BE2C (cell line): Measurements from ENCODE around the gene GNPDA1.
"Not testable (repeated sequence)": the region's sequence is repeated elsewhere in the genome, so short reads cannot be mapped to it uniquely, and the experiment has no call there.

Experiments
- DNase-seq: peaks from one replicate; pipeline ENCODE4 v3.0.0-alpha.2; 2020
- H3K27me3 ChIP-seq: fragments of 250-450 bp; sonication (Bioruptor Pico); 2 replicates; pipeline ENCODE4 v1.5.1; 2020; ENCODE audit warnings: mild to moderate bottlenecking
- H3K36me3 ChIP-seq: fragments of 250-450 bp; sonication (Bioruptor Pico); 2 replicates; pipeline ENCODE4 v1.5.1; 2020; ENCODE audit warnings: mild to moderate bottlenecking
- H3K4me1 ChIP-seq: fragments of 250-450 bp; sonication (Bioruptor Pico); 2 replicates; pipeline ENCODE4 v1.5.1; 2020
- H3K4me3 ChIP-seq: 2 replicates; pipeline ENCODE4 v1.5.1; 2011; ENCODE audit warnings: low read depth, low read length
- H3K9me3 ChIP-seq: fragments of 250-450 bp; sonication (Bioruptor Pico); 2 replicates; pipeline ENCODE4 v1.5.1; 2020
- CTCF ChIP-seq: IDR thresholded peaks from 2 replicates; pipeline ENCODE4 v1.5.1; 2012; ENCODE audit warnings: mild to moderate bottlenecking, low read depth, low read length

GNPDA1 gene

GRCh38 chr5:142053426-142054151, 40.8 kb upstream of the GNPDA1 start:
- H3K27me3 ChIP-seq, result no peaks in the 10 kb centered on the region
- H3K4me1 ChIP-seq, result peaks cover 24% of the 10 kb centered on the region
- H3K9me3 ChIP-seq, result no peaks in the 10 kb centered on the region
- DNase-seq, result no peak
- H3K4me3 ChIP-seq, result no peak overlapping the region
- no peak for TF ChIP-seq CTCF
- no peaks in the 10 kb centered on the region for H3K36me3 ChIP-seq

- DNase-seq, H3K9me3 ChIP-seq, H3K4me3 ChIP-seq, H3K36me3 ChIP-seq, H3K27me3 ChIP-seq: not testable (repeated sequence)
- peaks cover 14% of the 10 kb centered on the region for H3K4me1 ChIP-seq
Observed at GRCh38 chr5:142052026-142052425, 39.2 kb upstream of the GNPDA1 start.

GRCh38 chr5:142048272-142048671, 35.4 kb upstream of the GNPDA1 start:
- no peaks in the 10 kb centered on the region for H3K36me3 ChIP-seq
- H3K9me3 ChIP-seq, result peaks cover 3% of the 10 kb centered on the region; the same call in 1 of the 2 replicates
- no peaks in the 10 kb centered on the region for H3K27me3 ChIP-seq
- TF ChIP-seq CTCF, result no peak
- DNase-seq, result no peak
- no peaks in the 10 kb centered on the region for H3K4me1 ChIP-seq
- no peak overlapping the region for H3K4me3 ChIP-seq

GRCh38 chr5:142046191-142046590, 33.4 kb upstream of the GNPDA1 start:
- Histone ChIP-seq H3K4me3 (no peak overlapping the region), H3K27me3 (no peaks in the 10 kb centered on the region), H3K9me3 (peaks cover 3% of the 10 kb centered on the region; the same call in 1 of the 2 replicates), H3K4me1 (no peaks in the 10 kb centered on the region), H3K36me3 (no peaks in the 10 kb centered on the region)
- no peak for DNase-seq
- TF ChIP-seq CTCF, result no peak

- not testable (repeated sequence) for H3K36me3 ChIP-seq, H3K9me3 ChIP-seq, H3K4me3 ChIP-seq, DNase-seq, H3K4me1 ChIP-seq, H3K27me3 ChIP-seq
Observed at GRCh38 chr5:142040881-142041280, 28.1 kb upstream of the GNPDA1 start.

GRCh38 chr5:142040285-142040684, 27.5 kb upstream of the GNPDA1 start:
- TF ChIP-seq CTCF, result no peak
- no peak for DNase-seq

GRCh38 chr5:142038735-142039134, 25.9 kb upstream of the GNPDA1 start:
- H3K9me3 ChIP-seq, result no peaks in the 10 kb centered on the region
- no peak overlapping the region for H3K4me3 ChIP-seq
- H3K27me3 ChIP-seq, result no peaks in the 10 kb centered on the region
- DNase-seq, result no peak
- peaks cover 2% of the 10 kb centered on the region; the same call in 1 of the 2 replicates for H3K4me1 ChIP-seq
- no peaks in the 10 kb centered on the region for H3K36me3 ChIP-seq
- TF ChIP-seq CTCF, result no peak

More at GRCh38 chr5:142040285-142040684, 27.5 kb upstream of the GNPDA1 start:
- Histone ChIP-seq H3K9me3 (no peaks in the 10 kb centered on the region), H3K36me3 (no peaks in the 10 kb centered on the region), H3K4me1 (no peaks in the 10 kb centered on the region), H3K27me3 (no peaks in the 10 kb centered on the region), H3K4me3 (no peak overlapping the region)

GRCh38 chr5:142037599-142037998, 24.8 kb upstream of the GNPDA1 start:
- not testable (repeated sequence) for H3K27me3 ChIP-seq, H3K36me3 ChIP-seq, DNase-seq, H3K9me3 ChIP-seq, H3K4me3 ChIP-seq
- peaks cover 10% of the 10 kb centered on the region; the same call in 1 of the 2 replicates for H3K4me1 ChIP-seq
